Measurements from ENCODE around the gene ADAMTS13.
A peak's percentile ranks its signal among the peaks of the same experiment; 100 is the strongest.

Gene ADAMTS13

GRCh38 chr9:133474215-133474614 lies 52.0 kb downstream of the ADAMTS13 start:
- DNase-seq, result no peak

- no peak for DNase-seq
These were observed 52.7 kb downstream of the ADAMTS13 start for GRCh38 chr9:133474853-133475252.

- DNase-seq, result no peak
These were observed 53.3 kb downstream of the ADAMTS13 start for GRCh38 chr9:133475292-133476012.

GRCh38 chr9:133476036-133476931 lies 54.1 kb downstream of the ADAMTS13 start:
- no peak for DNase-seq

GRCh38 chr9:133476941-133477340 lies 54.8 kb downstream of the ADAMTS13 start:
- DNase-seq, result no peak

GRCh38 chr9:133477461-133477860 lies 55.3 kb downstream of the ADAMTS13 start:
- no peak for DNase-seq

GRCh38 chr9:133477992-133478850 lies 56.1 kb downstream of the ADAMTS13 start:
- no peak for DNase-seq

- peak; percentile 83 for DNase-seq
These were observed 56.9 kb downstream of the ADAMTS13 start, which contains the start of gene SLC2A6 for GRCh38 chr9:133478851-133479711. SLC2A6 (minus strand) TSS chr9:133479099; CDS start chr9:133479059, 40 bp downstream.

GRCh38 chr9:133483611-133484010 lies 61.4 kb downstream of the ADAMTS13 start:
- no peak for DNase-seq

GRCh38 chr9:133484671-133485437 lies 62.7 kb downstream of the ADAMTS13 start:
- DNase-seq, result no peak

- no peak for DNase-seq
These were observed 63.5 kb downstream of the ADAMTS13 start for GRCh38 chr9:133485531-133486260.

- DNase-seq, result no peak
These were observed 65.2 kb downstream of the ADAMTS13 start for GRCh38 chr9:133487331-133487725.

- DNase-seq, result no peak
These were observed 66.6 kb downstream of the ADAMTS13 start for GRCh38 chr9:133488686-133489252.

GRCh38 chr9:133489253-133490190 lies 67.4 kb downstream of the ADAMTS13 start:
- DNase-seq, result no peak

GRCh38 chr9:133490201-133490681 lies 68.1 kb downstream of the ADAMTS13 start:
- DNase-seq, result no peak

- no peak for DNase-seq
These were observed 68.9 kb downstream of the ADAMTS13 start for GRCh38 chr9:133490865-133491655.

GRCh38 chr9:133491656-133491925 lies 69.4 kb downstream of the ADAMTS13 start:
- DNase-seq, result no peak
